Hepatocyte (in vitro differentiated cells): ENCODE results near the gene MARCHF3. TPM values are rescaled to one million over a fixed set of nuclear protein-coding genes. Genes with fewer than 3 reads are reported as not detected.

Experiments used
- DNase-seq: peaks from one replicate; pipeline ENCODE4 v3.0.0-alpha.2; 2016; ENCODE audit warnings: low spot score
- H2AFZ ChIP-seq: fragments of 200-600 bp; sonication (generic); 2 replicates; pipeline ENCODE4 v1.6.0; 2016; ENCODE audit warnings: antibody characterized with exemption, mild to moderate bottlenecking
- H3K27ac ChIP-seq: fragments of 200-600 bp; sonication (generic); 2 replicates; pipeline ENCODE4 v1.5.1; 2016; ENCODE audit warnings: mild to moderate bottlenecking
- H3K27me3 ChIP-seq: fragments of 200-600 bp; sonication (generic); 2 replicates; pipeline ENCODE4 v1.6.1; 2016
- H3K36me3 ChIP-seq: fragments of 200-600 bp; sonication (generic); replicated peaks from 2 replicates; pipeline ENCODE4 v1.5.1; 2016; ENCODE audit warnings: low read depth; ENCODE audit not compliant: insufficient read depth
- H3K4me1 ChIP-seq: fragments of 200-600 bp; sonication (generic); 2 replicates; pipeline ENCODE4 v1.5.1; 2016; ENCODE audit warnings: mild to moderate bottlenecking, moderate library complexity; ENCODE audit not compliant: insufficient read depth
- H3K4me2 ChIP-seq: fragments of 200-600 bp; sonication (generic); 2 replicates; pipeline ENCODE4 v1.6.0; 2016
- H3K4me3 ChIP-seq: fragments of 200-600 bp; sonication (generic); 2 replicates; pipeline ENCODE4 v1.5.1; 2016; ENCODE audit warnings: mild to moderate bottlenecking
- H3K79me2 ChIP-seq: fragments of 200-600 bp; sonication (generic); 2 replicates; pipeline ENCODE4 v1.6.0; 2017; ENCODE audit warnings: mild to moderate bottlenecking
- H3K9me2 ChIP-seq: fragments of 200-600 bp; sonication (generic); replicated peaks from 2 replicates; pipeline ENCODE4 v1.6.0; 2017; ENCODE audit warnings: mild to moderate bottlenecking; ENCODE audit not compliant: insufficient read depth
- H3K9me3 ChIP-seq: fragments of 200-600 bp; sonication (generic); 2 replicates; pipeline ENCODE4 v1.5.1; 2016; ENCODE audit warnings: low read depth, mild to moderate bottlenecking
- H4K20me1 ChIP-seq: fragments of 200-600 bp; sonication (generic); 2 replicates; pipeline ENCODE4 v1.6.0; 2016; ENCODE audit warnings: mild to moderate bottlenecking; ENCODE audit not compliant: insufficient read depth, poor library complexity, severe bottlenecking
- EZH2 ChIP-seq: fragments of 200-600 bp; sonication (generic); IDR thresholded peaks from 2 replicates; pipeline ENCODE4 v1.6.1; 2016; ENCODE audit warnings: antibody characterized with exemption, mild to moderate bottlenecking, borderline replicate concordance
- EZH2phosphoT487 ChIP-seq: fragments of 200-600 bp; sonication (generic); IDR thresholded peaks from one replicate; pipeline ENCODE4 v1.6.1; 2018; ENCODE audit warnings: antibody characterized with exemption, mild to moderate bottlenecking, low read depth, moderate library complexity; ENCODE audit not compliant: unreplicated experiment, severe bottlenecking
- WGBS: methylation state at CpG from one replicate; pipeline ENCODE4 v1.1.6; 2016; ENCODE audit warnings: low lambda C conversion rate; ENCODE audit errors: missing lambda C conversion rate; 5-methylcytosine and 5-hydroxymethylcytosine counted together
- polyA plus RNA-seq: library from polyadenylated mRNA; unstranded; fragments of >200 nt; fragmentation: Nextera tagmentation; extraction: Ambion mirVana; gene quantifications from 2 replicates; pipeline ENCODE4 v1.2.1, GENCODE V29; 2016
- total RNA-seq: library from RNA; depleted of rRNA; stranded (reverse); fragments of >200 nt; gene quantifications from 2 replicates; pipeline ENCODE4 v1.2.3, GENCODE V29; 2014
- TF ChIP-seq, protein P1 (sequence below): fragments of 200-600 bp; sonication (generic); IDR thresholded peaks from 2 replicates; pipeline ENCODE4 v1.5.1; 2016; ENCODE audit warnings: antibody characterized with exemption, mild to moderate bottlenecking; ENCODE audit not compliant: poor library complexity

The MARCHF3 gene
- total and polyA plus RNA-seq, 2 experiments from 2014 or later: 9.4 to 20.4 TPM

- 91% methylated on average over 4 of the region's 4 CpGs for WGBS
- H3K4me2 ChIP-seq: no peak overlapping the region
Observed at GRCh38 chr5:127064253-127064840, 34.0 kb upstream of the MARCHF3 start.

GRCh38 chr5:127063257-127063913, 33.0 kb upstream of the MARCHF3 start:
- WGBS: 76% methylated on average over 2 of the region's 2 CpGs
- H3K79me2 ChIP-seq: no peaks in the 10 kb centered on the region
- TF ChIP-seq EZH2 (no peak), EZH2phosphoT487 (no peak)
- TF ChIP-seq, protein P1, sequence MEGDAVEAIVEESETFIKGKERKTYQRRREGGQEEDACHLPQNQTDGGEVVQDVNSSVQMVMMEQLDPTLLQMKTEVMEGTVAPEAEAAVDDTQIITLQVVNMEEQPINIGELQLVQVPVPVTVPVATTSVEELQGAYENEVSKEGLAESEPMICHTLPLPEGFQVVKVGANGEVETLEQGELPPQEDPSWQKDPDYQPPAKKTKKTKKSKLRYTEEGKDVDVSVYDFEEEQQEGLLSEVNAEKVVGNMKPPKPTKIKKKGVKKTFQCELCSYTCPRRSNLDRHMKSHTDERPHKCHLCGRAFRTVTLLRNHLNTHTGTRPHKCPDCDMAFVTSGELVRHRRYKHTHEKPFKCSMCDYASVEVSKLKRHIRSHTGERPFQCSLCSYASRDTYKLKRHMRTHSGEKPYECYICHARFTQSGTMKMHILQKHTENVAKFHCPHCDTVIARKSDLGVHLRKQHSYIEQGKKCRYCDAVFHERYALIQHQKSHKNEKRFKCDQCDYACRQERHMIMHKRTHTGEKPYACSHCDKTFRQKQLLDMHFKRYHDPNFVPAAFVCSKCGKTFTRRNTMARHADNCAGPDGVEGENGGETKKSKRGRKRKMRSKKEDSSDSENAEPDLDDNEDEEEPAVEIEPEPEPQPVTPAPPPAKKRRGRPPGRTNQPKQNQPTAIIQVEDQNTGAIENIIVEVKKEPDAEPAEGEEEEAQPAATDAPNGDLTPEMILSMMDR: no peak

More at GRCh38 chr5:127064253-127064840, 34.0 kb upstream of the MARCHF3 start:
- Histone ChIP-seq H3K9me3 (no peaks in the 10 kb centered on the region), H3K4me3 (no peak overlapping the region), H4K20me1 (no peaks in the 10 kb centered on the region), H3K36me3 (no peaks in the 10 kb centered on the region), H3K9me2 (no peaks in the 10 kb centered on the region), H2AFZ (no peak overlapping the region), H3K27ac (no peak overlapping the region), H3K27me3 (no peaks in the 10 kb centered on the region), H3K79me2 (no peaks in the 10 kb centered on the region), H3K4me1 (no peaks in the 10 kb centered on the region)
- TF ChIP-seq EZH2phosphoT487: no peak
- TF ChIP-seq, protein P1: no peak
- TF ChIP-seq EZH2: no peak
- DNase-seq: no peak

DNA sequence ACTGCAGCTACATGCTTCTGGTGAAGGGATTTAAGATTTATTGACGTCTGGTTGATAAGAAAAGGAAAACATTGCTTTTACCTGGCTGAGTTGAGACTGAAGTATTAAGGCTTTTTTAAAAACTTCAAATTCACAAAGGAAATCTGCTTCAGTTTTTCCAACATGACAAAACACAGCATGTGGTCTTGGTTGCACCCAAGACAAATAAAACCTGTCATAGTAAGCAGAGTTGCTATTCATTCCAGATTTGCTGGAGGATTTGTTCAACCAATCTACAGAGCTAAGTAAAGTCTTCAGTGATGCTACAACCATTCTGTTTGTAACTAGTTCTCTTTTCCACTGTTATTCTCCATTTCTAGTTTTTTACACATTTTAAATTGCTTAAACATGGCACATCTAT, 31.6 kb upstream of the MARCHF3 start:
- 10% methylated on average over 1 of the region's 1 CpG for WGBS
- Histone ChIP-seq H3K9me3 (no peaks in the 10 kb centered on the region), H3K4me2 (no peak overlapping the region), H3K27ac (peak overlapping the region; percentile 17), H3K9me2 (no peaks in the 10 kb centered on the region), H3K4me1 (no peaks in the 10 kb centered on the region), H2AFZ (no peak overlapping the region), H3K36me3 (no peaks in the 10 kb centered on the region), H3K79me2 (no peaks in the 10 kb centered on the region), H3K4me3 (no peak overlapping the region), H4K20me1 (no peaks in the 10 kb centered on the region), H3K27me3 (no peaks in the 10 kb centered on the region)
- TF ChIP-seq, protein P1: no peak
- TF ChIP-seq EZH2 (no peak), EZH2phosphoT487 (no peak)
- DNase-seq: no peak

More at GRCh38 chr5:127063257-127063913, 33.0 kb upstream of the MARCHF3 start:
- Histone ChIP-seq H3K4me2 (no peak overlapping the region), H4K20me1 (no peaks in the 10 kb centered on the region), H3K27me3 (no peaks in the 10 kb centered on the region), H3K4me3 (no peak overlapping the region), H3K9me3 (no peaks in the 10 kb centered on the region), H3K27ac (no peak overlapping the region), H2AFZ (no peak overlapping the region), H3K36me3 (no peaks in the 10 kb centered on the region), H3K9me2 (no peaks in the 10 kb centered on the region), H3K4me1 (no peaks in the 10 kb centered on the region)
- no peak for DNase-seq
